ENCODE data around the gene CYP3A4. TPM values are rescaled to one million over a fixed set of nuclear protein-coding genes. Genes with fewer than 3 reads are reported as not detected.
"Not testable (repeated sequence)": the region's sequence is repeated elsewhere in the genome, so short reads cannot be mapped to it uniquely, and the experiment has no call there.

The CYP3A4 gene
- total and polyA plus RNA-seq, 9 of the 15 experiments (the other 6 are each of a cell fraction or from before 2014, with no cell fraction given), result 0.07 to 0.08 TPM; not detected in 7

DNA sequence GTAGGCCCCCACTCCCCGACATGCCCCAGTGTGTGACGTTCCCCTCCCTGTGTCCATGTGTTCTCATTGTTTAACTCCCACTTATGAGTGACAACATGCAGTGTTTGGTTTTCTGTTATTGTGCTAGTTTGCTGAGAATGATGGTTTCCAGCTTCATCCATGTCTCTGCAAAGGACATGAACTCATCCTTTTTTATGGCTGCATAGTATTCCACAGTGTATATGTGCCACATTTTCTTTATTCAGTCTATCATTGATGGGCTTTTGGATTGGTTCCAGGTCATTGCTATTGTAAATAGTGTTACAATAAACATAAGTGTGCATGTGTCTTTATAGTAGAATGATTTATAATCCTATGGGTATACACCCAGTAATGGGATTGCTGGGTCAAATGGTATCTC is 11.9 kb upstream of the CYP3A4 start:
- H2AFZ ChIP-seq (ENCODE audit: low read depth, low read length); H3K79me2 ChIP-seq (ENCODE audit: control insufficient read depth, insufficient read depth, low read length); H3K27me3 ChIP-seq (ENCODE audit: control insufficient read depth in 2 of 2, insufficient read depth in 2 of 2, low read length in 2 of 2); BruUV-seq (replicated peaks); H3K9ac ChIP-seq (ENCODE audit: insufficient read depth in 1 of 2, low read depth in 2 of 2, low read length in 2 of 2); ATAC-seq; in situ Hi-C loops (cut with MboI); FAIRE-seq; POLR2A ChIA-PET; H3K4me2 ChIP-seq (ENCODE audit: insufficient read depth, low read length); DNase-seq (ENCODE audit: extremely low read depth in 1 of 4, low spot score in 3 of 4); H3K36me3 ChIP-seq (ENCODE audit: control insufficient read depth, insufficient read depth, low read length); H3K9me1 ChIP-seq (ENCODE audit: control insufficient read depth, insufficient read depth, low read length); H4K20me1 ChIP-seq (replicated peaks; ENCODE audit: control insufficient read depth, insufficient read depth, low read length); H3K4me1 ChIP-seq (replicated peaks in 1 of 2; ENCODE audit: control insufficient read depth in 2 of 2, insufficient read depth in 2 of 2, low read length in 2 of 2); H3K9me3 ChIP-seq (replicated peaks; ENCODE audit: control insufficient read depth, insufficient read depth, low read depth, low read length); H3K27ac ChIP-seq (ENCODE audit: extremely low read depth, low read depth, low read length); CTCF ChIA-PET (ENCODE audit: low intra/inter-chr PET ratio); H3K4me3 ChIP-seq; intact Hi-C loops (cut with micrococcal nuclease): not testable (repeated sequence)
- 51% methylated on average over 2 of the region's 2 CpGs for WGBS (ENCODE audit: insufficient coverage, low coverage, missing lambda C conversion rate)
- TF ChIP-seq SMARCA5 (IDR thresholded peaks at IDR 0.05) (peak; percentile 44; the same call in 1 of the 2 replicates), ADNP (tag; IDR thresholded peaks at IDR 0.05) (0 out of 2 replicates have a peak, but pooled peaks have one; percentile 24), BCOR (IDR thresholded peaks at IDR 0.05) (peak; percentile 85), HDAC2 (IDR thresholded peaks at IDR 0.05) (peak; percentile 45; the same call in 1 of the 2 replicates), RBM25 (IDR thresholded peaks at IDR 0.05; ENCODE audit: low read depth, low read length, severe bottlenecking) (peak; percentile 58), KDM1A (IDR thresholded peaks at IDR 0.05) (peak in 1 of 2 experiments; percentile 48; a peak in 2 of 4 replicates), ZNF146 (CRISPR knock-in tag; IDR thresholded peaks at IDR 0.05; ENCODE audit: unreplicated experiment) (peak; percentile 98)

Data from K562 (cell line).